GM04503 (cell line): ENCODE measurements around the gene ANO4.

Experiments
- DNase-seq: peaks from one replicate; pipeline ENCODE4 v3.0.0-alpha.2; 2012; ENCODE audit warnings: low read depth

Gene ANO4

DNA sequence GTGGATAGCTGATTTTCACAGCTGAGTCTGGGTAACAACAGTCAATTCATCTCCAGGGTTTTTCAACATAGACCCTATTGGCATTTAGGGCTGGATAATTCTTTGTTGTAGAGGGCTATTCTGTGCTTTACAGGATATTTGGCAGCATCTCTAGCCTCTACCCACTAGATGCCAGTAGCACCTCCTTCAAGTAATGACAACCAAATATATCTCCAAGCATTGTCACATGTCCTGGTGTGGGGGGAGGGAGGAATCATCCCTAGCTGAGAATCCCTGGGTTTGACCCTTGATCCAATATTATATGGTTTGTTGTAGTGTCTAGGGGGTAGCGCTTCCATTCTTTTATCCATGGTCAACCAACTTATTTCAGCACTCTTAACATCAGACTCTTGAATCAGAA is 157.2 kb downstream of the ANO4 start:
- DNase-seq, result no peak

- no peak for DNase-seq
Measured at GRCh38 chr12:100953217-100953616, 158.6 kb downstream of the ANO4 start.

- no peak for DNase-seq
Measured at GRCh38 chr12:100953677-100954076, 159.1 kb downstream of the ANO4 start.

GRCh38 chr12:100954118-100954517 is 159.5 kb downstream of the ANO4 start:
- no peak for DNase-seq

DNA sequence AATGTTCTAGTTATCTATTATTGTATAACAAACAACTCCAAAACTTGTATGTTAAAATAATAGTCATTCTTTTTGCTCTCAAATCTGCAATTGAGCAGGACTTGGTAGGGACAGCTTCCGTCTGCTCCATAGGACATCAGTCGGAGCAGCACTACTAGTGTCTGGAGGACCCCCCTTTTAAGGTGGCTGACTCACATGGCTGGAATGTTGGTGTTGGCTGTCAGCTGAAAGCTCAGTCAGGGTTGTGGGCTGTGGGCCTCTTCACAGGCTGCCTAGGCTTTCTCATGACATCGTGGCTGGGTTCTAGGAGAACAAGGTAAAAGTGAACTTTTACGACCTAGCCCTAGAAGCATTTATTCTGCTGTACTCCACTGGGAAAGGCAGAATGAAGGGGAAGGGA is 160.6 kb downstream of the ANO4 start:
- DNase-seq, result no peak

DNA sequence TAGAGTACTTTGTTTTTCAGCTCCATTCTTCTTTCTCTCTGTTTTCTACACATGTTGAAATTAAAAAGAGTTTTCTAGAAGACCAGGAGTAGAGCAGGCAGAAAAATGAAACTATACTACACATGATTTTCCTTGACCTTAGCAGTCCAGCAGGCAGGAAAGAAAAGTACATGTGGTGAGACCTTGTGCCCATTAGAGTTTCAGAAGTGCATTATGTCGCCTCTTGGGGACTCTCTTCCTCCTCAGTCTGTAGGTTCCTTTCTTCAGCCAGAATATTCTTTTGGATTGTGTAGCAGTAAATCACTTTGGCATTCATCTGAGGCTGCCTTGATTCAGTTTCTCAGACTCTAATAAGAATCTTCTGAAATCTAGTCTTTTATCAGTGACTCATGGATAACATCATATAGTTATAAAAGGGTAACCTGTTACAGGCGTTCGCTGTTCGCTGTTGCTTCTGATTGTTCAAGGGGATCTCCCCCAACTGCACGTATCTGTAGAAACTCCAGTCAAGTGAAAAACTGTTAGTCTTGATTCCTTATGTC is 161.8 kb downstream of the ANO4 start:
- DNase-seq, result no peak

DNA sequence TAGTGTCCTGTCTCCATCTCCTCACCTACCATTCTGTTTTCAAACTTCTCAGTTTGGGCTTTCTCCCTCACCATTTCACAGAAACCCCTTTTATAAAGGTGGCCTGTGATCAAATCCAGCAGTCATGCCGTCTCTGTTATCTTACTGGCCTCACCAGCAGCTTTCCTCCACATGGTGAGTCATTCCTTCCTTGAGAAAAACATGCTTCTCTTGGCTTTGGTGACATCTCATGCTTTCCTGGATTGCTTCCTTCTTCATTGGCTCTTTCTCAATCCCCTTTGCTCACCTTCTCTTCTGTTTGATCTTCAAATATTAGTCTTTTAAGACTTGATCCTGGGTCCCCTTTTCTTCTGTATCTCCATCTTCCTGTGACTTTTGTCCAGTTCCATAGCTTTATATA is 164.9 kb downstream of the ANO4 start:
- peak; percentile 39 for DNase-seq

DNA sequence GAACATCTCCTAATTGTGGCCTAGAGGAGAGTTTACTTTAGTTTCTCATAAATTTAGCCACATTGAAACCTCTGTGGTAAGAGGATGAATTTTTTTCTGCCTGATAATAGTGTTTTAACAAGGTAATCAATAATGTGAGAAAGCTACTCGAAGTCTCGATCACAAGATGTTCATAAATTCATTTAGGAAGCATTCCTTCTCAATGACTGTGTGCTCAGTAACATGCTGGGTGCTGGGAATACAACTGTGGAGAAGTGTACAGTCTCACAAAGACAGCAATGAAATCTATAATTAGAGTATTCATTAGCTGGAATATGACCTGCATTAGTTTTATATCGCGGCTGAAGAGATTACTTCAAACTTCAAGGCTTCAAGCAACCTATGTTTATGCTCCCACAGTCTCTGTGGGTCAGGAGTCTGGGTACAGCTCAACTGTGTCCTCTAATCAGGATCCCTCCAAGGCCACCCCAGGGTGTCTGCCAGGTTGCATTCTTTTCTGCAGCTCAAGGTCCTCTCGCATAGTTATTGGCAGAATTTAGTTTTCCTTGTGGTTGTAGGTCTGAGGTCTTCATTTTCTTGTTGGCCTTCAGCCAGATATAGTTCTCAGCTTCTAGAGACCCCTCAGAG is 167.6 kb downstream of the ANO4 start:
- no peak for DNase-seq

GRCh38 chr12:100963381-100963780 is 168.8 kb downstream of the ANO4 start:
- DNase-seq, result peak; percentile 62

DNA sequence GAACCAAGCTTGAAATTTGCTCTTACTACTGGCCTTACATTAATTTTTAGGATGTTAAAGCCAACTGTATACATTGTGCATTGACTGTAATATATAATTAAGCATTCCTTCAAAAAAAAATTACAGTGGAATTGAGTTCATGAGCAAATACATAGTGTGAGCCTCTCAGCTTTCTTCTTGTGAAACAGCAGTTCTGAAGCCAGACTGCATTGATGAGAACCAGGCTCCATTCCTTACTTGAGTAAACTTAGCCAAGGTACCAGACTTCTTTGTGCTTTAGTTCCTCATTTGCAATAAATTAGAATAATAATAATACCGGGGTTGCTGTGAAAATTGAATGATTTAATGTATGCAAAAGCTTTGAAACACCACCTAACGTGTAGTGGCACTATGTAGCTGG is 169.5 kb downstream of the ANO4 start:
- DNase-seq, result no peak

- no peak for DNase-seq
Measured at GRCh38 chr12:100967189-100967588, 172.6 kb downstream of the ANO4 start.

GRCh38 chr12:100970894-100971293 is 176.3 kb downstream of the ANO4 start:
- no peak for DNase-seq

DNA sequence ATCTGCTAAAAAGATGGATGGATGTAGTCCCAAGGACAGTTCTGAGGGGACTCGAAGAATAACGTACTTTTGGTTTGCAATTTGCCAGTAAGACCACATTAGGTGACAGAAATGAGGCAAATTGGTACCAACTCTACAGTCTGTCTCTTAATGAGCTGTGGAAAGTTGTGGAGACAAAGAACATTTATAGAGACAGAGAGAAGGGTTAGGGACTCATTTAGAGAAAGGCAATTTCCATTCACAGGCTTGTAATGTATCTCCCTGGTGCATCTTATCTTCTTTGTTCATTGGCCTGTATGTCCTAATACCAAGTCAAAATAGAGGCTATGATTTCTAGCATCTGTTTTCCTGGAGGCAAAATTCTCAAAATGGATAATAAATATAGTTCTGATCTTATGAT is 177.5 kb downstream of the ANO4 start:
- no peak for DNase-seq

DNA sequence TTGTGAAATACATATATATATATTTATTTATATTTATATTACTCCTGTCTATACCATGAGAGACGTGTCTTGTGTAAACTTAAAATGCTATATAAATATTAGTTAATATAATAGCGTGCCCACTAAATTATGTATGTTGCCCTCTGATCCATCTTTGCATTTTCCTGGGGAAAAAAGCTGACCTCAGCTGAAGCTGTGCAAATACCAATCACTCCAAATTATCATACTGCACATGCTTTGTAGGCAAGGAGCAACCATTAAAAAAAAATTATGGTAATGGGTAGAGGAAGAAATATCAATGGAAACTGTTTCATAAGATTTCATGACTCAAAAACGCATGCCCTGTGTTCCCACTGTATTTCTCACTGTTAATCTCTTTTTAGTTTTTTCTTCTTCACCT is 179.8 kb downstream of the ANO4 start:
- no peak for DNase-seq

DNA sequence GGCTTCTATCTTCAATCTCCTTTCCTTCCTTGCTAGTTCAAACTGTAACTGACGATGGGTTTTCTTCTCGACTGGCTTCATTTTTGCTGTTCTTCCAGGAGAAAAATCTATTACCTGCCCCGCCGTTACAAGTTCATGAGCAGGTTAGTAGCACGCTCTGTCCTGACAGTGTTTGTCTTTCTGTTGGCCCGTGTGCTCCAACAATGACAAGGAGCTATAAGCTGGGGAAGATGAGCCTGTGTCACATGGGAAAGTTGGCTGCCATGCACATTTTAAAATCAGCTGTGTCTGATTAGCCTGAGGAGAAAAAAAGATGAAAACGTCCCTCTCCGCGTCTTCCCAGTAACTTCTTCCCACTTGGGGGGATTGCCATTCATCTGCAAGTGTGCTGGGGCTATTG is 180.2 kb downstream of the ANO4 start:
- no peak for DNase-seq

DNA sequence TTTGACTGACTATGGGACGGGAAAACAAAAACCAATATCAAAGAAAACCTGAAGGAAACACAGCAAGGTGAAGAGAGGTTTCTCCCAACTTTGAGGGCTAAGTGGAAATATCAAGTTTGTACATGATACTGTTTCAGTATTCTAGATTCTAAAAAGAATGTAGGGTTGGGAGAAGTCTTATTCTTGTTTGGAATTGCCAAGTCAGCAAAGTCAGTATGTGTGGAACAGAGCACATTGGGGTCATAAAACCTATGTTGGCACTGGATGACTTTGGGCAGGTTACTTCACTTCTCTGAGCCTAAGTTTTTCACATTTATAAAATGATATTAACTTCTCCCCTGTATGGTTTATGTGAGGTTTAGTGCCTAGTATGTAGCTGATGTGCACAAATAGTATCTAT is 182.2 kb downstream of the ANO4 start:
- no peak for DNase-seq

GRCh38 chr12:100980856-100981255 is 186.3 kb downstream of the ANO4 start:
- DNase-seq, result no peak

DNA sequence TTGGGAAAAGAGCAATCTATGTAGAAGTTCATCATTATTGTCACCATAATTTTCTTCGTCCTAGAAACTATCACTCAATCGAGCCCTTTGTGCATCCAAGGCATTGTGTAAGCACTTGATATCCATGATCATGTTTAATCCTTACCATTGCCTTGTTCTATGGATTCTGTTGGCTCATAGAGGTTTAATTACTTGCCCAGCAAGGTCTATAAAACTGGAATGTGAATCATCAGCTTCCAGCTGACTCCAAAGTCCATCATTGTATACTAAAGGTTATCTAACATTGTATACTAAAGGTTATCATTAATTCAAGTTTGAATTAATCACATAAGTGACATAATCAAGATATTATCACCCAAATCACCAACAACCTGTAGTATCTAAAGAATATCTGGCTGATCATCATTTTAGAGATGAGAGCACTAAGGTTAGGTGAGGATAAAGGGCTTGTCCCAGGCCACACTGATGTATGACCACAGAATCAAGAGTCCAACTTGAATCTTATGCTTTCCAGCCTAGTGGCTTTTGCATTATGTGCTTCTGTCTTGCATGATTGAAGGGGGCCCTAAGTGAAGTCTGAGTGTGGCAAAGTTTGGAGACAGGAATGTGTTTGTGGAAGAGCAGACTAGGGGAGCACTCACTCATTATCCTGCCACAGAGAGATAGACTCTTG is 188.1 kb downstream of the ANO4 start:
- DNase-seq, result no peak

DNA sequence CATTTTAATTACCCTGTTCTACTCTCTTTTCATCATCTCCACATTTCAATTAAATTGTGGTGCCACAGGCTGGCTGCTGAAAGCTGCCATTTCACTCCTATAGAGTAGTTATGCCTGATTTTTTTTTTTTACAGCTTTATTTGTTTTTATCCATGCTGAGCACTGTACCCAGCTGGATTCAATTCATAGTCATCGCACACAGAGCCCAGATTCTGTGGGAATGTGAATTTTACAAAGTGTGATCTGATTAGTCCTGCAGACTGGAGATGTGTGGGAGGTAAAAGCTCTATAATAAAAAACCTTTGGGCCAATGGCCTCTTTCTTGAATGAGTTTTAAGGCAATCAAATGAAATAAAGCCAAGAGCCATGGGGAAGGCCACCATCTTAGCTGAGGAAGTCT is 190.2 kb downstream of the ANO4 start:
- no peak for DNase-seq

GRCh38 chr12:100986595-100987547 is 192.3 kb downstream of the ANO4 start:
- DNase-seq, result peak; percentile 90

GRCh38 chr12:100987552-100988521 is 193.3 kb downstream of the ANO4 start:
- no peak for DNase-seq
